Breast epithelium (tissue), 4 donors: ENCODE measurements around the gene CDKN2AIP. TPM values are rescaled to one million over a fixed set of nuclear protein-coding genes. Genes with fewer than 3 reads are reported as not detected.
"Not testable (repeated sequence)": the region's sequence is repeated elsewhere in the genome, so short reads cannot be mapped to it uniquely, and the experiment has no call there.

Source experiments
- DNase-seq, 2 donors: peaks; one replicate each; pipeline ENCODE4 v3.0.0-alpha.2; 2019; ENCODE audit warnings: low spot score in 2 of 2
- H3K27ac ChIP-seq, 2 donors: fragments of 200-600 bp; sonication (generic) in 1 of 2; one replicate each; pipeline ENCODE4 v1.5.1; 2016 to 2019; ENCODE audit warnings: mild to moderate bottlenecking in 1 of 2
- H3K27me3 ChIP-seq, 2 donors: fragments of 200-600 bp; sonication (generic) in 1 of 2; one replicate each; pipeline versions ENCODE4 v1.5.1 to v1.6.0; 2017 to 2019; ENCODE audit warnings: control low read depth in 1 of 2, mild to moderate bottlenecking in 1 of 2
- H3K36me3 ChIP-seq: fragments of 200-600 bp; one replicate; pipeline ENCODE4 v1.5.1; 2019
- H3K4me1 ChIP-seq, 2 donors: fragments of 200-600 bp; sonication (generic); one replicate each; pipeline ENCODE4 v1.5.1; 2016 to 2019; ENCODE audit warnings: control low read depth in 1 of 2
- H3K4me3 ChIP-seq, 3 donors: fragments of 200-600 bp; sonication (generic); 1 replicate in 2 of 3; 2 replicates in 1 of 3; pipeline ENCODE4 v1.5.1; 2016 to 2019; ENCODE audit warnings: mild to moderate bottlenecking in 3 of 3, moderate library complexity in 2 of 3
- H3K9me3 ChIP-seq, 2 donors: fragments of 200-600 bp; sonication (generic) in 1 of 2; one replicate each; pipeline ENCODE4 v1.5.1; 2016 to 2019; ENCODE audit warnings: control low read depth in 1 of 2
- POLR2A ChIP-seq: fragments of 450-650 bp; IDR thresholded peaks from one replicate; pipeline ENCODE4 v1.6.1; 2016; ENCODE audit warnings: antibody characterized with exemption, mild to moderate bottlenecking, moderate library complexity
- POLR2AphosphoS5 ChIP-seq, 3 donors: sonication (generic); formaldehyde crosslinking; IDR thresholded peaks; one replicate each; pipeline ENCODE4 v1.6.1; 2017; ENCODE audit warnings: antibody characterized with exemption in 3 of 3
- intact Hi-C: fragments of 100-400 bp; cut with DNase I; formaldehyde crosslinking; loops from one replicate; pipeline ENCODE4 v1.15.1; 2023; ENCODE audit warnings: low total_unique reads
- total RNA-seq, 3 donors: library from RNA; depleted of rRNA; stranded (reverse); fragments of >200 nt; gene quantifications; one replicate each; pipeline ENCODE4 v1.1.0, GENCODE V29; 2016
- TF ChIP-seq, protein P1 (sequence below), 3 donors: fragments of 450-650 bp; IDR thresholded peaks; one replicate each; pipeline ENCODE4 v1.5.1; 2016 to 2017; ENCODE audit warnings: antibody characterized with exemption in 3 of 3, mild to moderate bottlenecking in 3 of 3, moderate library complexity in 3 of 3

Gene CDKN2AIP
- total RNA-seq, 3 donors from 2014 or later, result 22.2 to 37.3 (median 23.3) TPM

DNA sequence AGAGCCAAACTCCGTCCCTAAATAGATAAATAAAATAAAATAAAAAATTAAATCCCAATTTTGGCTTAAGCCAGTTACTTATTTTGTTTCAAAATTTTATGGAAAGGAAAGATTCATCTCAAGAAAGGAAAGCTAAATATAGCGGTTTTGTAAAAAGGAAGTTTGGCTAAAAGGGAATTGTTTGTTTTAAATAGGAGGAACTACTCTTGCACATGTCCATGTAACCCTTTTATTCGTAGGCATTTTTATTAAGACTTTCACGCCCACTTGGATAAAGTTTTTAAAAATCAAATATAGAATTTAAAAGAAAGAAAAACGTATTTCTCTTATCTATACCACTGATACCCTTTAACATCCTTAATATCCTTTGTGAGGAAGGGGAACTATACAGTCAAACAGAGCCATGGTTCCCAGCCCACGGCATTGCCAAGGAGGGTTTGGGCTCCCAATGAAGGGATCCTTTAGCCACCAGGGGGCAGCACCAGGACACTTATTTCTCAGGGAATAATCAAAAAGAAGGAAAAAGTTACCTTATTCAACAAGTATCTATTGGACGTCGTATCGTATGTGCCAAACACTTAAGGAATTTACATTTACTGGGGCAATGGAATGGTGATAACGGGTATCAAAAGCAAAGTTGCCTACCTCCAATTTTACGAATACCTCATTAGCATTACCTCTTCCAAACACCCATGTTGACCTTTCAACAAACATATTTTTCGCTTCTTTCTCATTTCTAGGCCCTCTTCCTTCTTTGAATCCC lies 27.7 kb downstream of the CDKN2AIP start:
- no peak overlapping the region for H3K27ac ChIP-seq
- H3K27me3 ChIP-seq, result no peaks in the 10 kb centered on the region
- intact Hi-C loops, result no loop called here
- peak; percentile 71 to 80 for DNase-seq
- H3K36me3 ChIP-seq, result no peaks in the 10 kb centered on the region
- no peaks in the 10 kb centered on the region for H3K9me3 ChIP-seq
- TF ChIP-seq POLR2A, result no peak
- TF ChIP-seq, protein P1, sequence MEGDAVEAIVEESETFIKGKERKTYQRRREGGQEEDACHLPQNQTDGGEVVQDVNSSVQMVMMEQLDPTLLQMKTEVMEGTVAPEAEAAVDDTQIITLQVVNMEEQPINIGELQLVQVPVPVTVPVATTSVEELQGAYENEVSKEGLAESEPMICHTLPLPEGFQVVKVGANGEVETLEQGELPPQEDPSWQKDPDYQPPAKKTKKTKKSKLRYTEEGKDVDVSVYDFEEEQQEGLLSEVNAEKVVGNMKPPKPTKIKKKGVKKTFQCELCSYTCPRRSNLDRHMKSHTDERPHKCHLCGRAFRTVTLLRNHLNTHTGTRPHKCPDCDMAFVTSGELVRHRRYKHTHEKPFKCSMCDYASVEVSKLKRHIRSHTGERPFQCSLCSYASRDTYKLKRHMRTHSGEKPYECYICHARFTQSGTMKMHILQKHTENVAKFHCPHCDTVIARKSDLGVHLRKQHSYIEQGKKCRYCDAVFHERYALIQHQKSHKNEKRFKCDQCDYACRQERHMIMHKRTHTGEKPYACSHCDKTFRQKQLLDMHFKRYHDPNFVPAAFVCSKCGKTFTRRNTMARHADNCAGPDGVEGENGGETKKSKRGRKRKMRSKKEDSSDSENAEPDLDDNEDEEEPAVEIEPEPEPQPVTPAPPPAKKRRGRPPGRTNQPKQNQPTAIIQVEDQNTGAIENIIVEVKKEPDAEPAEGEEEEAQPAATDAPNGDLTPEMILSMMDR (IDR thresholded peaks at IDR 0.05), result peak; percentile 80 to 84 (median 80)
- H3K4me3 ChIP-seq, result no peak overlapping the region
- H3K4me1 ChIP-seq, result no peaks in the 10 kb centered on the region

GRCh38 chr4:183478123-183478522 lies 33.7 kb downstream of the CDKN2AIP start:
- Histone ChIP-seq H3K36me3 (no peaks in the 10 kb centered on the region), H3K4me1 (no peaks in the 10 kb centered on the region), H3K9me3 (no peaks in the 10 kb centered on the region), H3K27ac (no peak overlapping the region), H3K27me3 (no peaks in the 10 kb centered on the region), H3K4me3 (no peak overlapping the region)
- no peak for DNase-seq
- intact Hi-C loops, result no loop called here
- TF ChIP-seq POLR2AphosphoS5 (IDR thresholded peaks at IDR 0.05) (no peak), POLR2A (no peak)
- TF ChIP-seq, protein P1 (IDR thresholded peaks at IDR 0.05), result no peak

- DNase-seq, result no peak
- no peak for TF ChIP-seq POLR2AphosphoS5 (IDR thresholded peaks at IDR 0.05)
- TF ChIP-seq, protein P1 (IDR thresholded peaks at IDR 0.05), result no peak
- no peak for TF ChIP-seq POLR2A
Observed at GRCh38 chr4:183478926-183479325, 34.5 kb downstream of the CDKN2AIP start.

DNA sequence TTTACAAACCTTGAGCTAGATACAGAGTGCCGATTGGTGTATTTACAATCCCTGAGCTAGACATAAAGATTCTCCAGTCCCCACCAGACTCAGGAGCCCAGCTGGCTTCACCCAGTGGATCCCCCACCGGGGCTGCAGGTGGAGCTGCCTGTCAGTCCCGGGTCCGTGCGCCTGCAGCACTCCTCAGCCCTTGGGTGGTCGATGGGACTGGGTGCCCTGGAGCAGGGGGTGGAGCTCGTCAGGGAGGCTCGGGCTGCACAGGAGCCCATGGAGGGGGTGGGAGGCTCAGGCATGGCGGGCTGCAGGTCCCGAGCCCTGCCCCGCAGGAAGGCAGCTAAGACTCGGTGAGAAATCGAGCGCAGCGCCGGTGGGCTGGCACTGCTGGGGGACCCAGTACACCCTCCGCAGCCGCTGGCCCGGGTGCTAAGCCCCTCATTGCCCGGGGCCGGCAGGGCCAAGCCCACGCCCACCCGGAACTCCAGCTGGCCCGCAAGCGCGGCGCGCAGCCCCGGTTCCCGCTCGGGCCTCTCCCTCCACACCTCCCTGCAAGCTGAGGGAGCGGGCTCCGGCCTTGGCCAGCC lies 38.2 kb downstream of the CDKN2AIP start:
- H3K4me1 ChIP-seq, H3K27ac ChIP-seq, DNase-seq, H3K27me3 ChIP-seq, H3K36me3 ChIP-seq, intact Hi-C loops, H3K4me3 ChIP-seq, H3K9me3 ChIP-seq: not testable (repeated sequence)

More at GRCh38 chr4:183478926-183479325, 34.5 kb downstream of the CDKN2AIP start:
- intact Hi-C loops, result no loop called here
- no peaks in the 10 kb centered on the region for H3K4me1 ChIP-seq
- no peak overlapping the region for H3K4me3 ChIP-seq
- no peaks in the 10 kb centered on the region for H3K27me3 ChIP-seq
- no peak overlapping the region for H3K27ac ChIP-seq
- no peaks in the 10 kb centered on the region for H3K9me3 ChIP-seq
- no peaks in the 10 kb centered on the region for H3K36me3 ChIP-seq

- TF ChIP-seq POLR2AphosphoS5 (IDR thresholded peaks at IDR 0.05), result no peak
- TF ChIP-seq, protein P1 (IDR thresholded peaks at IDR 0.05), result no peak
- TF ChIP-seq POLR2A, result no peak
- intact Hi-C loops, result no loop called here
- no peaks in the 10 kb centered on the region for H3K36me3 ChIP-seq
- H3K4me1 ChIP-seq, result no peaks in the 10 kb centered on the region
- no peak for DNase-seq
- H3K27ac ChIP-seq, result no peak overlapping the region
- H3K4me3 ChIP-seq, result no peak overlapping the region
- H3K9me3 ChIP-seq, result no peaks in the 10 kb centered on the region
- H3K27me3 ChIP-seq, result no peaks in the 10 kb centered on the region
Observed at GRCh38 chr4:183483997-183484396, 39.6 kb downstream of the CDKN2AIP start.
